ENCODE data around the gene ACTR5.

Gene ACTR5

GRCh38 chr20:38725148-38725901, 22.9 kb upstream of the ACTR5 start:
- no peak overlapping the region for H3K4me3 ChIP-seq (ENCODE audit: low read depth, low read length)
- no peak for TF ChIP-seq CTCF (IDR thresholded peaks at IDR 0.05; ENCODE audit: low read depth, low read length, missing control alignments)
- DNase-seq (ENCODE audit: low read depth): no peak

DNA sequence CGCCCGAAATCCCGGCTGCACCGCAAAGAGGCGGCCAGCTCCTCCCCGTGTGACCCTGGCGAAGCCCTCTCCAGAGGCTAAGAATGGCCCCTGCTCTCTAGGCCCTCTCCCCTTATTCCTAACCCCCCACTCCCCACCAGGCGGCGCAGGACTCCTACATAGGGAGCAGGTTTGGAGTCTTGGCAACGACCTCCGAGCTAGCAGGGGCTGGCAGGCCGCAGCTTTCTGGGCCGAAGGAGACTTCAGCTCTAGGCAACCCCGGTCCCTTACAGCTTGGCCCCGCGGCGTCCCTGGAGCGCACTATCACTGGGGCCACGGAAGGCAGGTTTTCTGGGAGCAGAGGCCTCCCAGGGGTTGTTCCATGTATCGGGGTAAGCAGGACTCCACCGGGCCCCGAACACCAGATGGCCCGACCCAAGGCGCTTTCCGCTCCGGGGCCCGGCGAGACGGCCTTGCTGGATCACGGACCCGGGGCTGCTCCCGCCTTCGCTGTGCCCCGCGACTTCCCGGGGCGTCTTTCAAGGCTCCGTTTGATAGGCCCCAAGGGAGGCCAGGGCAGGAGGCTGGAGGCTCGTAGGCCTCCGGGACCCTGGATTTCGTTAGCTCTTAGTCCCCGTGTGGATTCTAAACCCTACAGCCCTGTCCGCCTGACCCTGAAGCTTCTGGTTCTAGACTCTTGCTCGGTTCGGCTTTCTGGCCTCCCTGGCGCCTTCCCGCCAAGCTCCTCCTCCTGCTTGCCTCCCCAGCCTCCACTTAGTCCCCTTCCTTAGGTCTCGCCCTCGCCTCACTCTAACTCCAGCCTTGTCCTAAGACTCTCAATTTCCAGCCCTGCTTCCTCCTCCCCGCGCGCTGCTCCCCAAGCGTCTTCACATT, 22.1 kb upstream of the ACTR5 start:
- no peak overlapping the region for H3K4me3 ChIP-seq (ENCODE audit: low read depth, low read length)
- no peak for DNase-seq (ENCODE audit: low read depth)
- peak; percentile 55 for TF ChIP-seq CTCF (IDR thresholded peaks at IDR 0.05; ENCODE audit: low read depth, low read length, missing control alignments)

- H3K4me3 ChIP-seq (ENCODE audit: low read depth, low read length): no peak overlapping the region
- TF ChIP-seq CTCF (IDR thresholded peaks at IDR 0.05; ENCODE audit: low read depth, low read length, missing control alignments): peak; percentile 38
- DNase-seq (ENCODE audit: low read depth): no peak
Observed at GRCh38 chr20:38726804-38727606, 21.3 kb upstream of the ACTR5 start.

DNA sequence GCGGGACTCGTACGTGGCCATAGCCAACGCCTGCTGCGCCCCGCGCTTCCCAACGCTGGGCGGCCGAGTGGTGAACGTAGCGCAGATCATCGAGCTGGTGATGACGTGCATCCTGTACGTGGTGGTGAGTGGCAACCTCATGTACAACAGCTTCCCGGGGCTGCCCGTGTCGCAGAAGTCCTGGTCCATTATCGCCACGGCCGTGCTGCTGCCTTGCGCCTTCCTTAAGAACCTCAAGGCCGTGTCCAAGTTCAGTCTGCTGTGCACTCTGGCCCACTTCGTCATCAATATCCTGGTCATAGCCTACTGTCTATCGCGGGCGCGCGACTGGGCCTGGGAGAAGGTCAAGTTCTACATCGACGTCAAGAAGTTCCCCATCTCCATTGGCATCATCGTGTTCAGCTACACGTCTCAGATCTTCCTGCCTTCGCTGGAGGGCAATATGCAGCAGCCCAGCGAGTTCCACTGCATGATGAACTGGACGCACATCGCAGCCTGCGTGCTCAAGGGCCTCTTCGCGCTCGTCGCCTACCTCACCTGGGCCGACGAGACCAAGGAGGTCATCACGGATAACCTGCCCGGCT, 20.6 kb upstream of the ACTR5 start:
- DNase-seq (ENCODE audit: low read depth): no peak
- no peak overlapping the region for H3K4me3 ChIP-seq (ENCODE audit: low read depth, low read length)
- TF ChIP-seq CTCF (IDR thresholded peaks at IDR 0.05; ENCODE audit: low read depth, low read length, missing control alignments): no peak

- no peak for TF ChIP-seq CTCF (IDR thresholded peaks at IDR 0.05; ENCODE audit: low read depth, low read length, missing control alignments)
- H3K4me3 ChIP-seq (ENCODE audit: low read depth, low read length): no peak overlapping the region
- no peak for DNase-seq (ENCODE audit: low read depth)
Observed at GRCh38 chr20:38728191-38728781, 20.0 kb upstream of the ACTR5 start.
